HG03565 (cell line): ENCODE data around the gene TPM1.

Experiments used
- ATAC-seq: cut with Tn5 transposase; IDR thresholded peaks from one replicate; pipeline ENCODE4 v1.9.1; 2021; ENCODE audit warnings: mild to moderate bottlenecking, moderate library complexity; ENCODE audit not compliant: unreplicated experiment

Gene TPM1

DNA sequence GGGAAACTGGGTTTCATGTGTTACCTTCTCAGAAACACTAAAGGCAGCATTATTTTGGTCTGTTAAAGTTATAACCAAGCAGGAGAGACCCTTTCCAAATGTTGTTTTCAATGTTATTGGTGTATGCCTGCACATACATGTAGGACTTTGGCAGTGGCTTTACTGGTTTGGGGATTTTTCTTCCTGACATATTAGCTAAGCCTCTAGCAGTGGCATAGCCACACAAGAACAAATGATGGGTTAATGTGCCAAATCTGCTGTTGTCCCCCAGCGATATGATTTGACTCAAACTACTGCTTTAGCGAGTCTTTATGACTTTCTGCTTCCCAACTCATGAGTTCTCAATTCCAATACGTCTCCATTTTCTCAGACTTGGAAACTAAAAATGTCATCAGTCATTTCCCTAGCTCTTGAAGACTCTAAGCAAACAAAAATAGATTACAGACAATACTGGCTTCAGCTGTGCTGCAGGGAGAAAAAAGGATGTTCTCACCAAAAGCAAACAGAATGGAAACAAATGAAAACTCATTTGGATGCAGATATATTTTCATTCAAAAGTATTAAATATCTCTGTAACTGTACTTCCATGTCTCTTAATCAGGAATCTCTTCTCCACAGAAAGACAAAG lies 29.6 kb downstream of the TPM1 start:
- ATAC-seq: no peak

DNA sequence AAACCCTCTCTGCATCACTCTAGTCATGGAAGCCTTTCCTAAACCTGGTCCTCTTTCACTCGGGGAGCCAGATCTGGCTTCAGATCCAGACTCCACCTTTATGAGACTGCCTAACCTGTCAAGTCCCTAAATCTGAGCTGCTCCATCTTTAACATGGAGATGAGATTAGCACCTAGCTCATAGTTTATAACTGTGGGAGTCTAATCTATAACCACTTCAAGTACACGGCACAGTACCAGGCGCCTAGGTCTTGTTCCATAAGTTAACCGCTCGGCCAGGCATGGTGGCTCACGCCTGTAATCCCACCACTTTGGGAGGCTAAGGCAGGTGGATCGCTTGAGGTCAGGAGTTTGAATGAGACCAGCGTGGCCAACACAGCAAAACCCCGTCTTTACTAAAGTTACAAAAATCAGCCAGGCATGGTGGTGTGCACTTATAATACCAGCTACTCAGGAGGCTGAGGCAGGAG lies 30.3 kb downstream of the TPM1 start:
- ATAC-seq: no peak

DNA sequence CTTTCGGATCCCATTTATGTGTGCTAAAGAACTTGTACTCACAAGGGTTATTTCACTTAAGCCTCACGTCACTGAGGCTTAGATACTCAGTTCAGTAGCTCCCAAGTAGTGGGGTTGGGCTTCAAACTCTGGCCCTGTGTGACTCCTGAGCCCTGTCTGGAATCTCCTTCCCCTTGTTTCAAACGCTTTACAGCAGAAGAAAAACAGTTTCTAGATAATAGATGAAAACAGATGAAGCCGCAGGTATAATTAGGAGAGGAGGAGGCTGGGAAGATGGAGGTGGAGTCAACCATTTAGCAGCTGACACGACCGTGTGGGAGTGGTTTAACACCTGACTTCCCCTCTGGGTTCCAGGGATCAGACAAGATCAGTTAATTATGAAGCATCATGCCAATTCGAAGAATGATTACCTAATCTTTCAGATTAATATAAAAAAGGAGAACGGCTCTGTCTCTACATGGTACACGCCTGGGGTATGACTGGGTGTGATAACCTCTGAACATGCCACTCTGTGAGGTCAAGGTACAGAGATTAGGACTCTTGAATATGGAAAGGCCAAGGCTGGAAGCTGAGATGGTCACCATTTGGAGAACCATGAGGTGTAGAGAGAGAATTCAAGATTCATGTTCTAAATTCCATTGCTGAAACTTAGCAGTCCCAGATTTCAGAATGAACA lies 31.1 kb downstream of the TPM1 start:
- ATAC-seq: no peak

DNA sequence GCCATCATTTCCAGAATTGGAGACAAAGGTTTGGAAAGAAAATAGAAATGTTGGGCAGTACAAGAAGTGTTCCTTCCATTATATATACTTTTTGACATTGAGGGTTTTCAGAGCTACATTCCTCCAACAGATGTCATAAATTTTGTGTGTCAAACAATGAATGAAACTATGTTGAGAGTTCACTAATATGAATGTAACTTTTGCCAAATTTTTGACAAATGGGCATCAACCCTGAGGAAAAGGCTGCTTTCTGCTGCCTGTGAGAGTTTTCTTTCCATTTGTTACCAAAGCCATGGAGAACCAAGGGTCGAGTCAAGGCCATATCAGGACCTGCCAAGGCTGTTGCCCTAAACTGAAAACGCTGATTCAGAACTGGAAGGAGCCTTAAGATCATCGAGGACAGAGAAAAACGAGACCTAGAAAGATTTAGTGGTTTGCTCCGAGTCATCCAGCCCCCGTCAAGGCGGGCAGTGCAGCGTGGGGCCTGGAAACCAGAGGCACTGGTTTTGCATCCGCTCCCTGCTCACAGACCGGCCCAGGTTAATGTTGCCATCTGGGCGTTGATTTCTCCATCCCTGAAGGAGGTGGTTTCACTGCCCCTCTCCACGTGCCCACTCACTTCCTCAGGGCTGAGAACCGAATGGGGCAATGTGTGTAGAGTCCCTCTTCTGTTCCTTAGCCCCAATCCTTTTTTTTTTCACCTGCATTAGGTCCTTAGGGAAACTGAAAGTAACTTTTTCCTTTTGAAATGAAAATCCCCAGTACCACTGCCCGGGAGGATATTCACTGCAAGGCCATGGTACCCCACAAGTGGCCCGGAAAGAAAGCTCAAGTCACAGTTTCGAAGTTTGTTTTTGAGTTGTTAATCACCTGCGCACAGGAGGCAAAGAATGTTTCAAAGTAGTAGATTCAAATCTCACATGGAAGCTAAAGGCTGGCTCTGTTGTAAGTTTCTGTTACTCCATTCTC lies 32.8 kb downstream of the TPM1 start:
- no peak for ATAC-seq

DNA sequence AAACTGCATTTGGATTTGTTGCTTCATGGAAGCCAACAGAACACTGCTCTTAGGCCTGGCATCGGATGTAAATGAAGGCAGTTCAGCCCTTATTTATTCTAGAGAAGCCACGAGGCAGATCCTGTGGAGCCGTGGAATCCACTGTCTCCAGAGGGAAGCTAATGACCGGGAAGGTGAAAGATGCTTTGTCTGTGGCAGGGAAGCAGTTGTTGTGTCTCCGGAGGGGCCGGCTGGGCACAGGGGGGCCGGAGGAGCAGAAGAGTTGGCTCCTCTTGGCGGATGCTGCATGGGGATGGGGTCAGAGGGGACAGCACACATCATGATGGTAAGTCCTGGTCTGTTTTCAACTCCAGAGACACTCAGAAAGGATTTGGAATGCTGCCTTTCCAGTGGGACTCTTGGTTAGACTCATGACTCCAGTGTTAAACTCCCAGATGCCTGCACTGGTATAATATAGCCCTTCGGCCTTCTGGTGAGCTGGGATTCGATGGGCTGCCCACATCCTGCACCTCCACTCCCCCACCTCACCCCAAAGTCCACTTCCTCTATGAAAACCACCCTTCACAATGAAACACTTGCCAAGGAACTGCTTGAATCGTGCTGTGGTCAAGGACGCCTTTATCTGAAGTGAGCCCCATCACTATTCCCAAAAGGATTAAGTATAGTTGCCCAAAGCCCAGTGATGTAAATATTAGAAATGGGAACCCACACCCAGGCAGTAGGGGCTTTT lies 33.6 kb downstream of the TPM1 start:
- no peak for ATAC-seq

DNA sequence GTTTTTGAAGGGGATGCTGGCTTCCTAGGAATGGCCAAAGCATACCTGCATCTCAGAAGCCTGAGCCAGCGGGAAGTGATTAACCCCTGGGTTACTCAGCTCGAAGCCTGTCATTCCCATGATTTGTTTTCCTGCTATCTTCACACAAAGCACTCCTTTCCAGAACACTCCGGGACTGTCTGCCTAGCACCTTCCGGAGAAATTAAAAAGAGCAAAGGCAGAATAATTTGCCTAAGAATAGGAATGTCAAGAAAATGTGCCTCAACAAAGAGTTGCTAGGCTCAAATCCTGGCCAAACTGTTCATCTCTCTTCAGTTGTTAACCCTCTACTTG lies 34.1 kb downstream of the TPM1 start:
- no peak for ATAC-seq

DNA sequence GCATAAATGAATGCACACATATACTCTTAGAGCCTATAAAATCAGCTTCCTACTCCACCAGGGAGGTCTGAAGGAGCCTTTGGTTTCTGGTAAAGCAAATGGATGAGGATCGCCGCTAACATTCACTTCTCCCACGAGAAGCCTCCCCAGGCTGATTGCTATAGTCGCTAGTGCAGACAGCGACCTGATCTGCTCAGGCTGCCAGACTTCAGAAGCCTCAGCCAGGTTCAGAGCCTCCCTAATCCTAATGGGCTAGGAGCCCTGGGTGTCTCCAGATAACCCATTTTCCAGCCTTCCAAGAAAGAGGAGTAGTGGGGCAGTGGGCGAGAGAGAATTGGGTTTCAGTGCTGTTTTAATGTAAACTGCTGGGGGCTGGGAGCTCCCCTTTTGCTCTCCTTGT lies 35.4 kb downstream of the TPM1 start:
- no peak for ATAC-seq

DNA sequence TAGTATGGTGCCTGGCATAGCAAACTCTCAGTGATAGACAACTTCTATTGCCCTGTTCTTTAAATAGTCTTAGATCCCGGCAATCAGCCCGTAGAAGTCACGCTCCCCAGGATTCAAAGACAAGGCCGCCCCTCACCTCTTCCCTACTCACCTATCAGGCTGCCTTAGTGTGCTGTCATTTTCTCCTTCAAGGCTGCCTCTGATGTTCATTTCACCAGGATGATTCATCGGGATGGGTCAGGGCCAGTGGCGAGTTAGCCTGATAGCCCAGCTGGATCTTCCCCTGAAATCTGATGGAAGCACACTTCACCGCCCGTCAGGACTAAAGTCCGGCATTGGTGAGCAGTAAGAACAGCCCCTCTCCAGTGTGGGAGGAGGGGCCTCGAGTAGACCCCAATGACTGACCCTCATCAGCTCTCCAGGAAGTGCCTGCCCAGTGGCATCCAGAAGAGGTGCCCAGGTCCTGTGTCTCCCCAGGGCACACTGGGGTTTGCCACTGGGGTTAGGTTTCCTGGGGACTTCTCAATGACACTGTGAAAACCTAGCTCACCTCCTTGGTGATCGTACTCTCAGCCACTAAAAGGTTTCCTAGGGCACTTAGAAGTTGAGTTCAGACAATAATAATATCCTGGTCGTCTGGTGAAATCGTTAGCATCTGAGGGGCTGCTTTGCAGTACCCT lies 37.5 kb downstream of the TPM1 start:
- ATAC-seq: no peak

DNA sequence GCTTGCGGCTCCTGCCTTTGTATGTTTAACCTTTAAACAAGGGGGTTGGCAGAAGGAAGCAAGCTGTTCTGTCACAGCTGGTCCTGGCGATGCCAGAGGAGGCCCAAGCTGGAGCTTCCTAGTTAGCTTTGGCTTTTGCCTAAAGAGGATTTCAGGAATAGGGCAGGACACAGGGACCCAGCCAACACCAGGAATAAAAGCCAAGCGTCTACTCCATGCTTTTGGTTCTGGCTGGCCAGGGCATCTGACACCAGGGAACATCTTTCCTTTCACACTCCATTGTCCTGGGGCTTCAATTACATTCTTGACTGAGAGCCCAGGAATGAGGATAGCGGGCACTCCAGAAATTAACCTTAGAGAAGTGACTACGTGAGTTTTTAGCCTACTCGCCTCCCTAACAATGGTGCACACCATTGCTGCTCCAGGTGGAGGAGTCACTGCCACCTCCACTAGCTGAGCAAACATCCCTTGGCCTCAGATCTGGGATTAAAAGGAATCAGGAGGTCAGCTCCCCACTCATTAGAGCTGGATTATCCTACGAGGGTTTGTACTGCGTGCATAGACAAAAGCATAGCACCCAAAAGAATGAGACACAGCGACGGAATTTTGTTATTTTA lies 38.2 kb downstream of the TPM1 start:
- no peak for ATAC-seq

DNA sequence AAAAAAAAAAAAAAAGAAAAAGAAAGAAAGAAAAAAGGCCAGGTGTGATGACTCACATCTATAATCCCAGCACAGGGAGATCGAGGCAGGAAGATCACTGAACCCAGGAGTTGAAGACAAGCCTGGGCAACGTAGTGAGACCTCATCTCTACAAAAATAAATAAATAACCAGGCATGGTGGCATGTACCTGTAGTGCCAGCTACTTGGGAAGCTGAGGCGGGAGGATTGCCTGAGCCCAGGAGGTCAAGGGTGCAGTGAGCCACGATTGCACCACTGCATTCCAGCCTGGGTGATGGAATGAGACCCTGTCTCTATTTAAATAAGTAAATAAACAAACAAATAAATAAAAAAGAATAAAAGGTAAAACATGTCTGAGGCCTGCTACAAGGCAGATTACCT lies 39.8 kb downstream of the TPM1 start:
- ATAC-seq: no peak

DNA sequence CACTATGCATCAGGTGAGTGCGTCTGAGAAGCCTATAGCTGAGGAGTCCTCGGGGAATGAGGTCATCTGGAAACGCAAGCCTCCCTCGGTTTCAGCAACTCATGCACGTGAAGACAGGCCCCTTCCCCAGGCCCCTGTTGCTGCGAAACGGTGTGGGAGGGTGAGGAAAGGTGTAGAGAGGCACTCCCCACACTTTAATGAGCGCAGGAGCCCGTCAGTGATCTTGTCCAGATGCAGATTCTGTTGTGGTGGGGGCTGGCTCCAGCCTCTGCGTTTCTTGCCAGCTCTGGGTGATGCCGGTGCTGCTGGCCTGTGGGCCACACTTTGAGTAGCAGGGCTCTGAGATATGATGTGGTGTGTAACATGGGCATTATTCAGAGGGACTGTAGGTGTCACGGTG lies 40.5 kb downstream of the TPM1 start:
- ATAC-seq: no peak

DNA sequence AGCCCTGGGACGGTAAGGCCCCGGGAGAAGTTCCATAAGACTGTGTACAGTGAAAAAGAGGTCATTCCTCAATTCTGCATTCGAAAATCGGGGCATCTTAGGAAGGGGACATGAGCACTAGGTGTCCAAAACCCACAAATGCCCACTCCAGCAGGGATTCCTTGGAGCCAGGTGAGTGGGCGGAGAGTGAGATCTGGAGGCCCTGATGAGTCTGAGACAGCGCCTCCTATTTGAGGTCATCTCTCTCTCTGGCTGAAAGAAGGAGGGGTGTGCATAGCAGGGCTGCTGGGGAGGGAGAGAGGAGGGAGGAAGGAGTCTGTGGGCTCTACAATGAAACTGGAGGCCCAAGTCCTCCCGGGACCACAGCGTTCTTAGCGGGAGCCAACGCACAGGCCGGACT lies 41.0 kb downstream of the TPM1 start:
- no peak for ATAC-seq

DNA sequence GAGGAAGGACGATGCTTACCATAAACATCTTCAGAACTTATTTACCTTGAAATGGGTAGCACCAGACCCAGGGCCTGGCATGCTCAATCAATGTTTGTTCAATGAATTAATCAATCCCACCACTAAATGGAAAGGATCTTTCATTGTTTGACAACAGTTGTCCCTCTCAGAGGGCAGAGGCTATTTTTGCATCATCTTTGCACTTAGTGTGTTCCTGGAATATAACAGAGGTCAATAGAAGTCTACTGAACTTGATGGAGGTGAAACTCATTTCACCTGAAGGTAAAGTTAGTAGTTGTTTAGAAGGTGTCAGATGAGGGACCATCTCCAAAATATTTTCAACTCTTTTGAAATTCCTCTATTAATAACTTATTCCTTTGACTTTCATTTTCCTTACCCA lies 42.3 kb downstream of the TPM1 start:
- no peak for ATAC-seq

DNA sequence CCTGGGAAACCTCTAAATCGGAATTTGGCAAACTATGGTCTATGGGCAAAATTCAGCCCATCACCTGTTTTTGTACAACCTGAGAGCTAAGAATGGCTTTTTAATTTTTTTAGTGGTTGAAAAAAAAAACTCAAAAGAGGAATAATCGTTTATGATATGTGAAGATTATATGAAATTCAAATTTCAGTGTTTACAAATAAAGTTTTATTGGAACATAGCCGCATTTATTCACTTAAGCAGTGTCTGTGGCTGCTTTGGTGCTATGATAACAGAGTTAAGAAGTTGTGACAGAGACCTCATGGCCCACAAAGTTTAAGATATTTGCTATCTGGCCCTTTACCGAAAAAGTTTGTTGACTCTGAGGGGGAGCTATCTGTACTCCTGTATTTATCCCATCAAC lies 42.7 kb downstream of the TPM1 start:
- ATAC-seq: no peak

DNA sequence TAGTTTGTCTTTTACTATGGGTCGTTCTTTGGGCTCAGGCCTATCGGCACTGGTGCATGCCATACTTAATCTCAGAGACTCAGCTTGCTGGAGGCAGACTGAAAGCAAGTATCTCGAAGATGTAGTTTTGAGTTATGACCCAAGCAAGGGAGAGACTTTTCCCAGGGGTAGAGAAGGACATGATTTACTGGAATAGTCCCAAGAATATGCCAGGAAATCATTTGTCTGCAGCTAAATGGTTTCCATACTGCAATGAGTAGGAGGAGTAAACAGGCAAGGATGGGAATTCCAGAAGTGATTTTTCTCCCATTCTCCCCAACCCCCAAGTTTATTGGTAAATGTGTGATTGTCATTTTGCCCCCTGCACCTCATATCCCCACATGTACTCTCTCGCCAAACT lies 43.7 kb downstream of the TPM1 start:
- ATAC-seq: no peak

DNA sequence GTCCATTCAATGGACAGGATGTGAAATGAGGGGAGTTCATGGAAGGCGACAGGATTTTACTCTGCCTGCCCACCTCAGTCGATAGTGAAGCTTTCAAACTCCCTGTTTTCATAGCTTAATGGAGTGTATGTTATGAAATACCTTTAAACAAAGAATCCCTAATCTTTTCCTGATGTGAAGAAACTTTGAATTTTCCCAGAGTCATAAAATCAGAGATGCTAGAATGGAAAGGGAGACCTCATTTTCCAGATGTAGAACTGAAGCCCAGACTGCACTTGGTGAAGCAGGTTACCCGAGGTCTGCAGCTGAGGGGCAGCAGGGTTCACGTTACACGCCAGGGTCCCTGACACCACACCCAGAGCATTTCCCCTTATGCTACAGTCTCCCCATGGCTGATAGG lies 44.4 kb downstream of the TPM1 start:
- no peak for ATAC-seq

DNA sequence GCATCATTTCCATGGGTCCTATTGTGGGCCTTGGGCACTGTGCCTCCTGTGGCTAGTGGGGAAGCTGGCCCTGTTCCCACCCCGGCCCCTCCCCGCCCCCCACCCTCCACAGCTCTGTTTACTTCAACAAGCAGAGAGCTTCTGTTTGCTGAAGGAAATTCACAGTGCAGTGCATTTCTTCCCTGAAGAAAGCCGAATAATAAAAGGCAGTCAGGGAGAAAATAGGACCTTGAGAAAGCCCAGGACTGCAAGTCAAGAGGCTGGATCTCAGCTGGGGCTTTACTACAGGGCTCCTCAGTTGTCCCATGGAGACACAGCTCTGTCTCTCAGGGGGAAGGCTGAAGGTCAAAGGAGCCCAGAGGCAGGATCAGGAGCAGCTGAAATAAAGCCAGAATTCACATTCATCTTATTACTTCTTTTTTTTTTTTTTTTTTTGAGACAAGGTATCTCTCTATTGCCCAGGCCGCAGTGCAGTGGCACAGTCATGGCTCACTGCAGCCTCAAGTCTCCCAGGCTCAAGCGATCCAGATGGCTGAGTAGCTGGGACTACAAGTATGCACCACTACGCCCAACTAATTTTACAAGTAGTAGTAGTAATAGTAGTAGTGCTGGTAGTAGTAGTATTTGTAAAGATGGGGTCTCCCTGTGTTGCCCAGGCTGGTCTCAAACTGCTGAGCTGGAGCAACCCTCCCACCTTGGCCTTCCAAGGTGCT lies 46.1 kb downstream of the TPM1 start:
- ATAC-seq: no peak

DNA sequence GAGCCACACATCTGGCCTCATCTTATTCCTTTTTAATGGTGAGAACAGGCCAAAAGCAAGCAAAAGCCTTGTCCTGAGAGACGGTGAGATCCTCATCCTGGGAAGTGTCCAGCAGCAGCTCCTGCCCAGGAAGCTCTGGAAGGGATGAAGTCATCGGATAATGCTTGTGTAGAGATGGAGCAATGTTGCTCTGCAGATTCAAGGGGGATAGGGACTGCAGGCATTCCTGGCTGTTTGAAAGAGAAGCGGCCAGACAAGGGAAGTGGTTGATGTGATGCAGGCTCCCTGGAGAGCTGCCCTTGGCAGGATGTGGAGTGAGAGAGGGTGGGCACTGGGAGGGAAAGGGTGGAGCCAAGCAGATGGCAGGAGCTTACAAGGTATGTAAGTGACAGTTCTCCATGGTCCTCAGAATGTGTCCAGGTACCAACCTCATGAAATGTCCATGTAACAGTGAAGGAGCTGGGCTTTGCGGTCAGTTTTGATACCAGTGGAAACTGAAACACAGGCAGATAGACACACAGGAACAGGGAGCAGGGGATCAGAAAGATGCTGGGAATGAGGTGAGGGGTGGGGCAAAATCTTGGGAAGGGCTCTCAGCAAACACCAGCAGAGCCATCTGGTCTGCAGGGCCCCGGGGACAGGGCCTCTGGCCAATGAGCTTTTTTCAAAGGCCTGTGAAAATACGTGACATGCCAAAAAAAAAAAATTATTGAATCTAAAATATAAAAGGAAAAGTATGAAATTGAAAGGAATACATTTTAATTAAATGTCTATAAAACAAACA lies 46.9 kb downstream of the TPM1 start:
- no peak for ATAC-seq

DNA sequence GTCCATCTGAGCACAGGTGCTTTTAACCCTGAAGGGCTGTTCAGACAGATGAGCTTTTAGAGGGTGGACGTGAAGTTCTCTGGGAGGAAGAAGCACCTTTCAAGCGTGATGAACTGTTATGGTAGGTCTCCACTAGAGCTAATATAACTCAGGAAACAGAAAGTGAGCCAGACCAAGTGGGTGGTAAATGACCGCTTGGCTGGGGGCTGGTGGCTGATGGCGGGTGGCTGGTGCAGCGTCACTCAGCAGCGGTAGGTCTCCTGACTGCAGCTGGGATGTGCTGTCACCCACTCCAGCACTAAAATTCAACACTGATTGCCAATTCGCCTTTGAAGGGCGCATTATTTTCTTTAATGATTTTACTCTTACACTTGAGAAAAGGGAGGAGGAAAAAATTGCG lies 47.9 kb downstream of the TPM1 start:
- no peak for ATAC-seq
